ENCODE data around the gene NBEAL2.

DNA sequence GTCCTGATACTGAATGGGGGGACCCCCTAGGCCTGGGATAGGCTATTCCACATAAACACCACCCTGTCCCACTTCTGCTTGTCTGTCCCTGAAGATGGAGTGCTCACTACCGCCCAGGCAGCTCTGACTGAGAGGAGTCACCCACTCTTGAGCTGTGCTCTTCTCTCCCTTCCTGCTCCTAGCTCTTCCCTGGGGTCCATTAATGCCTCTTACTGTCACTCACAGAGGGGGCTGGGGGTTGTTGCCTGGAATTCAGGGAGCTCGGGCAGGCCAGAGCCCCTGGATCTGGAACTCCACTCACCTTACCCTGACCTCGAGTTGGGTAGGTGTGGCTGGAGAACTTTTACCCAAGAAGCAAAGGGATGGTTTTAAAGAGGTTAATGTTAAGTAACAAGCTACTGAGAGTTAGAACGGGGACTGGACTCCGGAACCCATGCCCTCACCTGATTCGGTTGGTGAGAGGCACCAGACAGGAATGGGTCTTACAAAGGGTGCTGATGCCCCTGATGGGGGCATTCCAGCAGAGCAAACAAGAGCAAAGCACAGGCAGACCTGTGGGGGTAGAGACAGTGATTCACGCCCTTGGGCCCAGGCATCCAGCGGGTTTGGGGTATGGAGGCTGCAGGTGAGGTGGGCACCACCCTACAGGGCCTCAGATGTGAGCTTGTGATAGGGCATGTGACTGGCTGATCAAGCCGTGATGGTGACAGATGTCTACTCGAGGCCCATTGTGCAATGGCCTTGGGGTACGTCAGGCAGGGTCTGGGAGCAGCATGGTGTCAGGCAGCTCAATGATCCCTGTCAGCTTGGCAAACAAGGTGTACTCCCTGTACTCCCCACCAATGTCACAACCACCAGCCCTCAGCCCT lies 5.4 kb downstream of the NBEAL2 start:
- TF ChIP-seq, protein P1, sequence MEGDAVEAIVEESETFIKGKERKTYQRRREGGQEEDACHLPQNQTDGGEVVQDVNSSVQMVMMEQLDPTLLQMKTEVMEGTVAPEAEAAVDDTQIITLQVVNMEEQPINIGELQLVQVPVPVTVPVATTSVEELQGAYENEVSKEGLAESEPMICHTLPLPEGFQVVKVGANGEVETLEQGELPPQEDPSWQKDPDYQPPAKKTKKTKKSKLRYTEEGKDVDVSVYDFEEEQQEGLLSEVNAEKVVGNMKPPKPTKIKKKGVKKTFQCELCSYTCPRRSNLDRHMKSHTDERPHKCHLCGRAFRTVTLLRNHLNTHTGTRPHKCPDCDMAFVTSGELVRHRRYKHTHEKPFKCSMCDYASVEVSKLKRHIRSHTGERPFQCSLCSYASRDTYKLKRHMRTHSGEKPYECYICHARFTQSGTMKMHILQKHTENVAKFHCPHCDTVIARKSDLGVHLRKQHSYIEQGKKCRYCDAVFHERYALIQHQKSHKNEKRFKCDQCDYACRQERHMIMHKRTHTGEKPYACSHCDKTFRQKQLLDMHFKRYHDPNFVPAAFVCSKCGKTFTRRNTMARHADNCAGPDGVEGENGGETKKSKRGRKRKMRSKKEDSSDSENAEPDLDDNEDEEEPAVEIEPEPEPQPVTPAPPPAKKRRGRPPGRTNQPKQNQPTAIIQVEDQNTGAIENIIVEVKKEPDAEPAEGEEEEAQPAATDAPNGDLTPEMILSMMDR (IDR thresholded peaks at IDR 0.05), result no peak
- TF ChIP-seq POLR2A (IDR thresholded peaks at IDR 0.05), result no peak
